Measurements from ENCODE around the gene CPED1.

Gene CPED1

GRCh38 chr7:121282129-121282528 is 293.6 kb downstream of the CPED1 start:
- Histone ChIP-seq H3K27me3 (ENCODE audit: control insufficient read depth, insufficient read depth, low read length) (no peaks in the 10 kb centered on the region), H3K27ac (no peak overlapping the region), H3K4me2 (ENCODE audit: low read length) (no peak overlapping the region), H3K4me1 (no peaks in the 10 kb centered on the region), H3K79me2 (no peaks in the 10 kb centered on the region), H3K9me3 (ENCODE audit: control insufficient read depth, low read length) (no peaks in the 10 kb centered on the region), H3K9ac (no peak overlapping the region), H3K36me3 (ENCODE audit: control insufficient read depth, insufficient read depth, low read length) (no peaks in the 10 kb centered on the region), H2AFZ (no peak overlapping the region), H3K4me3 (ENCODE audit: low read depth, low read length) (no peak overlapping the region)
- no peak for TF ChIP-seq CTCF (IDR thresholded peaks at IDR 0.05)

GRCh38 chr7:121285066-121285667 is 296.7 kb downstream of the CPED1 start:
- H3K79me2 ChIP-seq, result no peaks in the 10 kb centered on the region
- no peak overlapping the region for H3K27ac ChIP-seq
- H3K4me3 ChIP-seq (ENCODE audit: low read depth, low read length), result no peak overlapping the region
- H3K27me3 ChIP-seq (ENCODE audit: control insufficient read depth, insufficient read depth, low read length), result no peaks in the 10 kb centered on the region
- H3K4me1 ChIP-seq, result no peaks in the 10 kb centered on the region
- no peak for TF ChIP-seq CTCF (IDR thresholded peaks at IDR 0.05)
- H3K9me3 ChIP-seq (ENCODE audit: control insufficient read depth, low read length), result no peaks in the 10 kb centered on the region
- no peak overlapping the region for H3K4me2 ChIP-seq (ENCODE audit: low read length)
- no peaks in the 10 kb centered on the region for H3K36me3 ChIP-seq (ENCODE audit: control insufficient read depth, insufficient read depth, low read length)
- no peak overlapping the region for H3K9ac ChIP-seq
- no peak overlapping the region for H2AFZ ChIP-seq

GRCh38 chr7:121286186-121286585 is 297.7 kb downstream of the CPED1 start:
- no peak overlapping the region for H3K9ac ChIP-seq
- no peak overlapping the region for H3K27ac ChIP-seq
- no peaks in the 10 kb centered on the region for H3K79me2 ChIP-seq
- TF ChIP-seq CTCF (IDR thresholded peaks at IDR 0.05), result no peak
- H3K4me2 ChIP-seq (ENCODE audit: low read length), result no peak overlapping the region
- no peaks in the 10 kb centered on the region for H3K9me3 ChIP-seq (ENCODE audit: control insufficient read depth, low read length)
- H3K27me3 ChIP-seq (ENCODE audit: control insufficient read depth, insufficient read depth, low read length), result no peaks in the 10 kb centered on the region
- no peak overlapping the region for H3K4me3 ChIP-seq (ENCODE audit: low read depth, low read length)
- no peak overlapping the region for H2AFZ ChIP-seq
- H3K36me3 ChIP-seq (ENCODE audit: control insufficient read depth, insufficient read depth, low read length), result no peaks in the 10 kb centered on the region
- H3K4me1 ChIP-seq, result no peaks in the 10 kb centered on the region

- Histone ChIP-seq H2AFZ (no peak overlapping the region), H3K79me2 (no peaks in the 10 kb centered on the region), H3K9ac (no peak overlapping the region), H3K27me3 (ENCODE audit: control insufficient read depth, insufficient read depth, low read length) (no peaks in the 10 kb centered on the region), H3K36me3 (ENCODE audit: control insufficient read depth, insufficient read depth, low read length) (no peaks in the 10 kb centered on the region), H3K4me3 (ENCODE audit: low read depth, low read length) (no peak overlapping the region), H3K4me1 (no peaks in the 10 kb centered on the region), H3K4me2 (ENCODE audit: low read length) (no peak overlapping the region), H3K27ac (no peak overlapping the region), H3K9me3 (ENCODE audit: control insufficient read depth, low read length) (no peaks in the 10 kb centered on the region)
- TF ChIP-seq CTCF (IDR thresholded peaks at IDR 0.05), result no peak
Measured at GRCh38 chr7:121286742-121287734, 298.5 kb downstream of the CPED1 start.
